Rectal smooth muscle tissue (tissue), 1 donor: ENCODE data around the gene F8.

Source experiments
- H3K27ac ChIP-seq: one replicate; pipeline ENCODE4 v1.7.0; 2013; ENCODE audit warnings: low read depth, low read length, inconsistent platforms
- H3K27me3 ChIP-seq: one replicate; pipeline ENCODE4 v1.7.0; 2013; ENCODE audit warnings: low read length; ENCODE audit not compliant: control insufficient read depth, insufficient read depth
- H3K36me3 ChIP-seq: one replicate; pipeline ENCODE4 v1.7.0; 2013; ENCODE audit warnings: low read length; ENCODE audit not compliant: control insufficient read depth, insufficient read depth
- H3K4me1 ChIP-seq: one replicate; pipeline ENCODE4 v1.7.0; 2013; ENCODE audit warnings: low read length; ENCODE audit not compliant: control insufficient read depth, insufficient read depth
- H3K4me3 ChIP-seq: one replicate; pipeline ENCODE4 v1.7.0; 2013; ENCODE audit warnings: low read length
- H3K9ac ChIP-seq: one replicate; pipeline ENCODE4 v1.7.0; 2013; ENCODE audit warnings: low read length

Gene F8

DNA sequence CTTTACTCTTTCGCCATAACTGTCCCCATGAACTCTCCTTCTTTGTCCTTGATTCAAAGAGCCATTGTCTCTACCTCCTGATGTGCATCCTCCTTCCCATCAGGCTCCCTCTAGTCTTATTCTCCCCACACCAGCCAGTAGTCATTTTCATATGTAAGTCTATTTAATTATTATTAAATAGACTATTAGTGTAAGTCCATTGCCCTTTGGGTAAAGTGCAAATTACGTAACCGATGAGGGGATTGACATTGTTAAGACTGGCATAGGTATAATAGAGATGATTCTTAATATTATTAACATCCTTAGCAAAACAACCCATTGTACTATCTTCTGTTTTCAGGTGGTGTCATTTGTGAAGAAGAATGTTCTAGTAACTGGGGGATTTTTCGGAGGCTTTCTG, 31.7 kb upstream of the F8 start:
- no peak overlapping the region for H3K4me3 ChIP-seq
- H3K9ac ChIP-seq, result no peak overlapping the region
- H3K4me1 ChIP-seq, result no peaks in the 10 kb centered on the region
- no peaks in the 10 kb centered on the region for H3K36me3 ChIP-seq
- no peak overlapping the region for H3K27ac ChIP-seq
- peaks cover 3% of the 10 kb centered on the region for H3K27me3 ChIP-seq

DNA sequence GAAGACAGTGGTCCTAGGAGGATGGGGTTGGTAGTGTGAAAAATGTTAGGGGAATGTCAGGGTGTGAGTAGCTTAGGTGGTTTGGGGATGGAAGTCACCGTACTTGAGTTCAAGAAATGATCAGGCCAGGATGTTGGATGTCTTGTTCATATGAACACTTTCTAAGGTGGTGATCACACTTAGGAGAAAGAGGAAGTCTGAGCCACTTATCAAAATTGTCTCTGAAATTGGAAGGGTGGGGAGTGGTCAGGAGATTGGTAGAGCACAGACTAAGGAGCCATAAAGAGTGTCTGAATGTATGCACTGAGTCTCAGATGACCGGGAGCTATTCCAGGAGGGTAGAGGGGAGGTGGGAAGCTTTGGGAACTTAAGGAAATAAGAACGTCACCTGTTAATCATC, 31.1 kb upstream of the F8 start:
- Histone ChIP-seq H3K4me3 (no peak overlapping the region), H3K9ac (no peak overlapping the region), H3K27me3 (peaks cover 3% of the 10 kb centered on the region), H3K27ac (no peak overlapping the region), H3K4me1 (no peaks in the 10 kb centered on the region), H3K36me3 (no peaks in the 10 kb centered on the region)

DNA sequence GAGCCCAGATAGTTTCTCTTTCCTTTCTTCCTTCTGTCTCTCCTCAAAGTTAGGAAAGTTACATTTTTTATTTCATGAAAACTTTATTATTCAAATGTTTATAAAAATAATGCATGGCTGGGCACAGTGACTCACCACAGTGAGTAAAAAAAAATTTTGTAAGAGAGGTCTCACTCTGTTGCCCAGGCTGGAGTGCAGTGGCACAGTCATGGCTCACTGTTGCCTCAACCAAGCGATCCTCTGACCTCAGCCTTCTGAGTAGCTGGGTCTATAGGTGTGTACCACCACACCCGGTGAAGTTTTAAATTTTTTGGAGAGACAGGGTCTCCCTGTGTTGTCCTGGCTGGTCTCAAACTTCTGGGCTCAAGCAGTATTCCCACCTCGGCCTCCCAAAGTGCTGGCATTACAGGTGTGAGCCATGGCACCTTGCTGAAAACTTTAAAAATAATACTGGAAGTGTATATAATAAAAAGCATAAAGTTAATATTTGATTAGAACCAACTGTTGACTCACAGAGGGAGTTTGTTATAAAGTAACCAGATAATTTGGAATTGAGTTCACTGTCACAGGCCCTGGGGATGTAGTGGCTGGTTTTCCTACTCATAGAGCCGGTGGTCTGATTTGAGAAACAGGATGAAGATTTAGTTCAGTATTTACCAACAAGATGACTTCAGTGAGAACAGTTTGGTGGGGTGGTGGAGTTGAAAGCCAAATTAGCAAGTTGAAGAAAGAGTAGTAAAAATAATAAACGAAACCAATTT, 30.4 kb upstream of the F8 start:
- Histone ChIP-seq H3K27ac (no peak overlapping the region), H3K36me3 (no peaks in the 10 kb centered on the region), H3K4me3 (no peak overlapping the region)

DNA sequence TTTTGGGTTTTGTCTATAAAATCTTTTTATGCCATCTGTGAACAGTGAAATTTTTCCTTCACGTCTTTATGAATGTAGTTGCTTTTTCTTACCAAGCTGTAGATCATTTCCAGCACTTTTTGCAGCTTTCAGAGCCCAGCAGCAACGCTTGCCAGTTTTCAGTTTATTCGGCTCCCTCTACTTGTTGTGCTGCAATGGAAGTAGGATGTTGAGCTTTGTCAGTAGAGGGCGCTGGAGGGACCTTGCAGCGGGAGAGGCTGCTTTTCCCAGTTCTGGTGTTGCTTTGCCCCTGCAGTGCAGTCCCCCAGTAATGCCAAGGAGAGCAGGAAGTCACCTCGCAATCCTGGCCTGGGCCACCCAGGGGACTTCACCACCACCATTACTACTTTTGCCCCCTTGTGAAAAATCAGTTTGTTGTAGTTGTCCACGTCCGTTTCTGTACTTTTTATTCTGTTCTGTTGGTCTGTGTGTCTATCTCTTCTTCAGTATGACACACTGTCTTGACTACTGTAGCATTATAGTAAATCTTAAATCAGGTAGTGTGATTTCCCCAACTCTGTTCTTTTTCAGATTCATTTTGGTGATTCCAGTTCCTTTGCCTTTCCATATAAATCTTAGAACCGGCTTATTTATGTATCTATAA, 26.6 kb upstream of the F8 start:
- Histone ChIP-seq H3K27me3 (no peaks in the 10 kb centered on the region), H3K36me3 (no peaks in the 10 kb centered on the region), H3K4me3 (no peak overlapping the region), H3K4me1 (no peaks in the 10 kb centered on the region), H3K27ac (no peak overlapping the region), H3K9ac (no peak overlapping the region)

More for the DNA sequence above, 30.4 kb upstream of the F8 start:
- Histone ChIP-seq H3K4me1 (no peaks in the 10 kb centered on the region), H3K9ac (no peak overlapping the region), H3K27me3 (peaks cover 3% of the 10 kb centered on the region)

DNA sequence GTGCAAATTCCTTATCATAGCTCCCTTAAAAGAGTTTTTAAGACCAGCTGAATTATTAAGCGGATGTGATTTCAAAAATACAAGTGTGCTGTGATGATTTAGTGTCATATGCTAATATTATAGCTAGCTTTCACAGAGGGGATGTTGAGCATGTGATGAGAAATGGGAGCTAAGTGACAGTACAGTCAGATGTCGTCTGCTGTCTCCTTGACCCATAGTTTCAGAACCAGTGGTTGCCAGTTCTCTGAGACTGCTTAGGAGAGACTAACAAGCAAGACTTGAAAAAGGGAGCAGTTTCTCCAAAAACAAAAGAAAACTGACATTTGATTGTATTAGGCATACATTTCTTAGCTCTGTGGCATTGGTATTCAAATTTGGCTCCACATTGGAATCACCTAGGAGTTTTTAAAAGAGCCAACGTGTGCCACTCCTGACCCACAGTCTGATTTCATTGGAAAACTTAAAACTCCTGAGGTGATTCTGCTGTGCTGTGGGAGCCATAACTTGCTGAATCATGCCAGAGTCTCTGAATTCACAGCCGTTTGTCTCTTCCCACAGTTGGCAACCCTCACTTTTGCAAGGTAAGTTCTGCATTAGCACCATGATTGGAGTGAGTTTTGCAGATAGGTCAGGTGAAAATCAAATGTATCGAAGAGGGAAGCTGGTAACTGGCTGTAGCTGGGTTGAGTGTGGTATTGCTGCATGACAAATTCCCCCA, 24.4 kb upstream of the F8 start:
- H3K27me3 ChIP-seq, result no peaks in the 10 kb centered on the region
- H3K9ac ChIP-seq, result no peak overlapping the region
- H3K27ac ChIP-seq, result no peak overlapping the region
- no peaks in the 10 kb centered on the region for H3K36me3 ChIP-seq
- H3K4me1 ChIP-seq, result no peaks in the 10 kb centered on the region
- H3K4me3 ChIP-seq, result no peak overlapping the region

DNA sequence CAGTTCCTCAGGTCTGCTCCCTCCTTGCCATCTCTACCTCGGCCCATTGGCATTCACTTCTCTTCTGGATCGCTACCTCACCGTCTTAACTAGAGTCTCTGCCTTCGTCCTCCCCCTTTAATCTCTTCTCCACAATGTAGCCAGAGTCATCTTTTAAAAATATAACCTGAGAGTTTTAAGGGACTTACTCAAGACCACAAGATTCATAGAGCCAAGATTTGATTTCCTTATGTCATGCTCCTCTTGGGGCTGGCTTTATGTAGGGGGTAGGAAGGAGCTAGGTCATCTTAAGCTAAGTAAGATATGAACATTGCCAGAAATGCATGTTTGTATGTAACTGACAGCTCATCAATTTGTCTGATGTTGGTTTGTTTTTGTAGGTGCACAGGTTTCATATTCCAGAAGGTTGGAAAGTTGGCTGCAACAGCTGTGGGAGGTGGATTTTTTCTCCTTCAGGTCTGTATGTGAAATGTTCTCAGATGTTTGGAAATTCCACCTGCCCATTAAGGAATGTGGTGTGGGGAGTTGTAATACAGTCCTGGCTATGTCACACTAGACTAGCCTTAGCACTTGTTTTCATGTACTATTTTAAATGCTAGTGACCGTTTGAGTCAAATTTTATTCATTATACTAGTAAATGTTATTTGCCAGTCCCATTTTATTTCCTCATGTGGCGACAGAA, 23.7 kb upstream of the F8 start:
- Histone ChIP-seq H3K4me1 (no peaks in the 10 kb centered on the region), H3K27ac (no peak overlapping the region), H3K9ac (no peak overlapping the region), H3K27me3 (no peaks in the 10 kb centered on the region), H3K4me3 (no peak overlapping the region), H3K36me3 (no peaks in the 10 kb centered on the region)

DNA sequence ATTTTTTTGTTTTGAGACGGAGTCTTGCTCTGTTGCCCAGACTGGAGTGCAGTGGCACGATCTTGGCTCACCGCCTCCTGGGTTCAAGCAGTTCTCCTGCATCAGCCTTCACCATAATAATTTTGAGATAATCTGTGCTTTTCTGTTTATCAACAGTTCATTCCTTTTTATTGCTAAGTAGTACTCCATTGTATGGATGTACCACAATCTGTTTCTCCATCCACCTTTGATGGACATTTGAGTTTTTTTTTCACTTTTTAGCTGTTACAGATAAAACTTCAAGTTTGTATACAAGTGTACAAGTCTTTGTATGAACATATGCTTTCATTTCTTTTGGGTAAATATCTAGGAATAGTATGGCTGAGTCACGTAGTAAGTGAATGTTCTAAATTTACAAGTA, 13.2 kb upstream of the F8 start:
- no peaks in the 10 kb centered on the region for H3K4me1 ChIP-seq
- no peak overlapping the region for H3K9ac ChIP-seq
- H3K36me3 ChIP-seq, result no peaks in the 10 kb centered on the region
- H3K27me3 ChIP-seq, result no peaks in the 10 kb centered on the region
- H3K4me3 ChIP-seq, result no peak overlapping the region
- H3K27ac ChIP-seq, result no peak overlapping the region

DNA sequence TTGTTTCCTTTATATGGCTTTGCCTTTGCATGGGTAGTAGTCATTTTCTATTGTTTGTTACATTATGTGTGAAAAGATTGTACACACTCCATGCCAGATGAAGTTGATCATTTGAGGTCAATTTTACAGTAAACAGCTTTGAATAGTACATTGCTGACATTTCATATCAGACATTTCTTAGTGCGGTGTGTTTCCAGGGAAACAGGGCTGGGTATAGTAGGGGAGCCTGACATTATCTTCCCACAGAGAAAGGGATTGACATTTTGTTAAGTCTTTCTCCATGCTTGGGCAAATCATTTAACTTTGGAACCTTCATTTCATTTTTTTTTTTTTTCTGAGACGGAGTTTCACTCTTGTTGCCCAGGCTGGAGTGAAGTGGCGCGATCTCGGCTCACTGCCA, 9.1 kb upstream of the F8 start:
- no peak overlapping the region for H3K4me3 ChIP-seq
- H3K27me3 ChIP-seq, result no peaks in the 10 kb centered on the region
- H3K36me3 ChIP-seq, result no peaks in the 10 kb centered on the region
- peaks cover 3% of the 10 kb centered on the region for H3K4me1 ChIP-seq
- no peak overlapping the region for H3K9ac ChIP-seq
- H3K27ac ChIP-seq, result no peak overlapping the region

DNA sequence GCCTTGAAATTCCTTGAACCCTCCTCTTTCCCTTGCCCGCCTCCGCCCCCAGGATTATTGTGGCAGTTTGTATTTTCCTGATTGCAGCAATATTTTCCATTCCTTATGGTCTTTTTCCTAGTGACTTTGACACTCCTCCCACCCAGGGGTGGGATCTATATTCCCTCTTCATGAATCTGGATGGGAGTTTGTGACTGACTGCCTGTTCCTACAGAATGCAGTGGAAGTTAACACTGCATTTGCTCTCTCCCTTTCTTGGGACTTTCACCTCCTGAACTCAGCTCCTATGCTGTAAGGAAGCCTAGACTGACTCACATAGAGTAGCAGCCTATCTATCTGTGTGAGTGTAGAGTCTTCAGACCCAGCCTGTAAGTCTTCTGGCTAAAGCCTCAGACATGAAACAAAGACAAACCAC, 6.4 kb upstream of the F8 start:
- Histone ChIP-seq H3K9ac (no peak overlapping the region), H3K36me3 (no peaks in the 10 kb centered on the region), H3K27me3 (no peaks in the 10 kb centered on the region), H3K4me3 (no peak overlapping the region), H3K4me1 (peaks cover 3% of the 10 kb centered on the region), H3K27ac (peak overlapping the region; percentile 98)

DNA sequence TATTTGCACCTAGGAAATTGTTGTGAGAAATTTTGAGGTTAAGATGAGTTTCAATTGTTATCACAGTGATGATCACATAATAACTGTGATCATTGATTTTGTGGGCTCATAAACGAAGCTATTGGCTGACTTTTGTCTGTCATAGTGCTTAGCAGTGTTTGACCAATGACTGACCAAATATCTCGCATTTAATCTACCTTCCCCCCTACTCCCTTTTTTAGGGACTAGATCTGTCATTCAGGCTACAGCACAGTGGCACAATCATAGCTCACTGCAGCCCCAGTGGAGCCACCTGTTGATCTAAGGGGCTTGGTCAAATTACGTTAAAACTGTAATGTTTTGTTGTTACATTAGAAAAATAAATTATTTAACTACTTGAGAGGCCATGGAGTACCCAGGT, 5.6 kb upstream of the F8 start:
- Histone ChIP-seq H3K9ac (no peak overlapping the region), H3K36me3 (no peaks in the 10 kb centered on the region), H3K4me3 (peak overlapping the region; percentile 79), H3K27ac (peak overlapping the region; percentile 98), H3K4me1 (peaks cover 3% of the 10 kb centered on the region), H3K27me3 (no peaks in the 10 kb centered on the region)

DNA sequence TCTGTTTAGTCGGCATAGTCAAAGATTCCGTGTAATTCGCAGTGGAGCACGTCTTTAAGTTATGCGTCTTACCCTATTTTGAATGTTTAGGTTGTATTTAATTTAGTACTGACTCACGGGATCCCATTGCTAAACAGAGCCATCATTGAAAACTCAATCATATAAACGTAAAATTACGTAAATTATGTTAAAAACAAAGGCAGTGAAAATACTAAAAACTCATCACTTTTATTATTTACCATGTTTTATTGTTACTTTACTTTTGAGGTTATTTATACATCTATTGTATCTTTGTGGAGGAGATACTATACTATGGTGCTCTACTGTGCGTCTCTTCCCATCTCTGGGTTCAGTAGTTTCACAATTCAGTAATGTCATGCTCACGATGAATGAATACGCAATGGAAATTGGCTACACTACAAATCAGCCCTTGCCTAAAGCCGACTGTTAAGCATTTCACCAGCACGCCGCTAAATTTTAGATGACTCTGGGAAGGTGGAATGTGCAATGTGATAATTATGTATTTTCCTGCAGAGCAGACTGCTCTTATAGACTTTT, 5.1 kb upstream of the F8 start:
- no peaks in the 10 kb centered on the region for H3K36me3 ChIP-seq
- H3K9ac ChIP-seq, result peak overlapping the region; percentile 82
- H3K27me3 ChIP-seq, result no peaks in the 10 kb centered on the region
- H3K4me3 ChIP-seq, result peak overlapping the region; percentile 79
- peak overlapping the region; percentile 98 for H3K27ac ChIP-seq
- H3K4me1 ChIP-seq, result peaks cover 3% of the 10 kb centered on the region
